GM23338 (cell line): ENCODE results near the gene NPAT.

Experiments used
- CREB1 ChIP-seq: fragments of 250-450 bp; sonication (Bioruptor Pico); IDR thresholded peaks from 2 replicates; pipeline ENCODE4 v1.5.0; 2020; ENCODE audit warnings: low read depth, mild to moderate bottlenecking, moderate library complexity
- CTCF ChIP-seq, 2 experiments: fragments of 200-600 bp in 1 of 2; sonication (generic) in 1 of 2; conservative IDR thresholded peaks; 2 replicates each; pipeline versions ENCODE4 v1.5.1 to v1.6.1; 2016 to 2017; ENCODE audit warnings: antibody characterized with exemption in 2 of 2, low read depth in 2 of 2, mild to moderate bottlenecking in 2 of 2, moderate library complexity in 1 of 2
- ETS1 ChIP-seq: IDR thresholded peaks from 2 replicates; pipeline ENCODE4 v1.6.1; 2016; ENCODE audit warnings: antibody characterized with exemption
- EZH2 ChIP-seq: fragments of 200-600 bp; sonication (generic); IDR thresholded peaks from one replicate; pipeline ENCODE4 v1.8.0; 2017; ENCODE audit warnings: antibody characterized with exemption, mild to moderate bottlenecking, low read depth; ENCODE audit not compliant: unreplicated experiment
- EZH2phosphoT487 ChIP-seq: fragments of 200-600 bp; sonication (generic); IDR thresholded peaks from one replicate; pipeline ENCODE4 v1.8.1; 2018; ENCODE audit warnings: antibody characterized with exemption; ENCODE audit not compliant: unreplicated experiment
- JUNB ChIP-seq: IDR thresholded peaks from one replicate; pipeline ENCODE4 v1.6.1; 2016; ENCODE audit warnings: antibody characterized with exemption; ENCODE audit not compliant: unreplicated experiment
- POLR2AphosphoS5 ChIP-seq: IDR thresholded peaks from 2 replicates; pipeline ENCODE4 v1.6.1; 2016; ENCODE audit warnings: antibody characterized with exemption, low read depth
- REST ChIP-seq: IDR thresholded peaks from one replicate; pipeline ENCODE4 v1.6.1; 2018; ENCODE audit warnings: antibody characterized with exemption; ENCODE audit not compliant: unreplicated experiment
- STAT1 ChIP-seq: IDR thresholded peaks from one replicate; pipeline ENCODE4 v1.6.1; 2016; ENCODE audit warnings: antibody characterized with exemption; ENCODE audit not compliant: unreplicated experiment
- ZNF114 ChIP-seq: fragments of 250-450 bp; sonication (Bioruptor Pico); IDR thresholded peaks from 2 replicates; pipeline ENCODE4 v1.5.0; 2020; ENCODE audit warnings: mild to moderate bottlenecking, moderate library complexity
- ZNF331 ChIP-seq: fragments of 250-450 bp; sonication (Bioruptor Pico); IDR thresholded peaks from 2 replicates; pipeline ENCODE4 v1.5.0; 2020; ENCODE audit warnings: low read depth, mild to moderate bottlenecking, moderate library complexity
- ZNF462 ChIP-seq: fragments of 250-450 bp; sonication (Bioruptor Pico); IDR thresholded peaks from 2 replicates; pipeline ENCODE4 v1.5.0; 2020; ENCODE audit warnings: mild to moderate bottlenecking, moderate library complexity

GRCh38 chr11:108196901-108197300 is 25.5 kb downstream of the NPAT start:
- TF ChIP-seq POLR2AphosphoS5 (no peak), CTCF (conservative IDR thresholded peaks at IDR 0.05; ENCODE audit: low read depth in 2 of 2) (no peak), EZH2phosphoT487 (no peak), CREB1 (CRISPR knock-in tag) (no peak), EZH2 (no peak), ETS1 (no peak), JUNB (no peak), ZNF114 (no peak), REST (no peak), STAT1 (no peak), ZNF462 (no peak), ZNF331 (CRISPR knock-in tag) (no peak)
